CD4-positive, alpha-beta T cell treated with Interleukin-12 subunit alpha and Interleukin-12 subunit beta, for 1 hour (primary cell): Measurements from ENCODE around the gene GCN1.

Experiments used
- DNase-seq: peaks from one replicate; pipeline ENCODE4 v3.0.0-alpha.2; 2020

GCN1 gene

DNA sequence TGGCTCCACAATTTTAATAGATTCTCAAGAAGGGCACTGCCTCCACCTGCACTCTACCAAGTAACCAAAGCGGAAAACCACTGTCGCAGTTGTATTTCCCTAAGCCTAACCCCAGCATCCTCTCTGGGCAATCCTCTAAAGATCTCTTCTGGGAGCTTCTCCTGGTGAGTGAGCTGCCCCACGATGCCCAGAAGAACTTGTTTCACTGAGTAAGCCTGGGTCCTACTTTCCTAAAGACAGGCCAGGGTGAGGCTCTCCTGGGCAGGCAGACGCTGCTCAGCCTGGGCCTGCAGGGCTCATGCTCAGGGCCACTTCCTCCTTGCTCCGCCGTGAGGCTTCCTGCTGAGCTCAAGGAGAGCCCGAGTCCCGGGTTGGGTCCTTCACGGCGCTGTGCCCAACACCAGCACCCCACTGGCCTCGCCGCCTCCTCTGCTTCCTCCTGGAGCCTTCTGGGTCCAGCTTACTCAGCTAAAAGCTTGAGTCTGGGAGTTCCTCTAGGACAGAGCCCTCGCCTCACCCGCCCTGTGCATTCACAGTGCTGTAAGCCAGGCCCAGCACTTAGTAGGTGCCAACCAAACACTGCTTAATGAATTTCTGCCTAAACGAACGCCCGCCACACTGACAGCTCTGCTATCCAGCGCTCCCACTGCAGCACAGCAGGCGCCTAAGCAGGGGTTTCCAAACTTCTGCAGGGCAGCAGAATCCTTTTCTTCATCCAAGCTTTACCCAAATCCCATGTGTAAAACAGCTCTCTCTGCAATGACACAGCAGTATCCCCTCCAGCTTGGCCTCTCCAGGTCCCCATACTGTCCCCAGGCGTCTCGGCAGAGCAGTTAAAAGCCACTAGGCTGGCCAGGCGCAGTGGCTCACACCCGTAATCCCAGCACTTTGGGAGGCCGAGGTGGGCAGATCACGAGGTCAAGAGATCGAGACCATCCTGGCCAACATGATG is 83.7 kb downstream of the GCN1 start:
- DNase-seq, result peak; percentile 63

DNA sequence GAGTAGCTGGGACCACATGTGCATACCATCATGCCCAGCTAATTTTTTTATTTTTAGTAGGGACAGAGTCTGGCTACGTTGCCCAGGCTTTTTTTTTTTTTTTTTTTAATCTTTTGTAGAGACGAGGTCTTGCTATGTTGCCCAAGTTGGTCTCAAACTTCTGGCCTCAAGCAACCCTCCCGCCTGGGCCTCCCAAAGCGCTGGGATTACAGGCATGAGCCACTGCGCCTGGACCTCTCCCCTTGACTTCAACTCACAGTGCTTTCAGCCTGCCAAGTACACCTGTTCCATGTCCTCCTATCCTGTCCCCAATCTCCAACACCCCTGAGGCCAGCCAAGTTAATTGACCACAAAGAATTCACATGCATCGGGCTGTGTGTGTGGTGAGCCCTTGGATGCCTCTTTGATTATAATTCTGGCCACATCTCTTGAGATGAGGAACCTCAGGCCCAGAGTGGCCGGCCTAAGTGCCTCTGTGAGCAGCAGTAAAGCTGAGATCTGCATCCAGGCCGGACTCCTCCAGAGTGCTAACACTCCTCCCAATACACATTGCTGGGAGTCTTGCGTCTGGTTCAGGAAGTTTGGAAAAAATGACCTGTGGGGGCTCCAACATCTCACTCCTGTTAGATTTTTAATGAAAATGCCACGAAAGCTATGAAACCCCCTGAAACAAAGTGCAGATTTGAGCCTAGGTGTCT is 84.8 kb downstream of the GCN1 start:
- no peak for DNase-seq

DNA sequence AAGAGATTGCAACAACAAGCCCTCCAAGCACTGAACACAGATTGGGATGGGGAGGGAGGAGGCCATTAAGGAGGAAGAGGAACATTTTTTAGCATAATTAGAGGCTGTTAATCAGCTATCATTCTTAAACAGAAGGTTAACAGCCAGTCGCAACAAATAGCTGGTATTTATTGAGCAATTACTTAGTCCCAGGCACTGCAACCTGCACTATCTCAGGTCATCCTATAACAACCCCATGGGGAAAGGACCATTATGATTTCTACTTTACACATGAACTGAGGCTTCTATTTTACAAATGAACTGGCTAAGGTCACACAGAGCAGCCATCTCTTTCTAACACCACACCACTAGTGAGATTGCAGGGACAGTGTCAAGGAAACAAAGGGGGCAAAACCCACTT is 88.4 kb downstream of the GCN1 start:
- no peak for DNase-seq

DNA sequence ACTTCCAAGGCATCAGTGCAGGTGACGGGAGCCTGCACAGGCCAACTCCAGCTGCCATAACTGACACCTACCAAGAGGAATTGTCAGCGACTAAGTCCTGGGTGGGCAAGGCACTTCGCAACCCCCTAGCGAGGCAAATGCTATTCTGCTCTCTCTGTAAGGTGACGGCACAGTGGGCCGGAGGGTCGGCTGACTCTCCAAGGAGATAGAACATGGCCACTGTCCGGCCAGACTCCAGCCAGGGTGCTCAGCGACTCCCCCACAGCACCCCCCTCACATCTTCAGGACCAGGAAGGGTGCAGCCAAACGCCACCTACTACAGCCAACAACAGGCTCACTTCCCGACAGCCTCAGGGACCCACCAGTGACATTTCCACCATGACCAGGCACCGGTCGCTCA is 91.1 kb downstream of the GCN1 start:
- DNase-seq, result no peak

DNA sequence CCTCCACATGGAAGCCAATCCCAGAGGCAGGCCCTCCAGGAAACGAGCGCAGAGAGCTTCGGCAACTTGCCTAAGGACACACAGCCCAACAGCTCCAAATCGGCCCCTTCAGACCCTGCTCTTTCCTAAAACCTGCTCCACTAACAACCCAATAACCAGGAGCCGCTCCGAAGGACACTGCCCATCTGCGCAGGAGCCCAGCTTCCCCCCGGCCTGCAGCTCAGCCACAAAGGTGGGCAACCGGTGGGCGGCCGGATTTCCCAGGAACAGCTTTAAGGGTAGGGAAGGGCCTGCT is 91.5 kb downstream of the GCN1 start:
- no peak for DNase-seq

DNA sequence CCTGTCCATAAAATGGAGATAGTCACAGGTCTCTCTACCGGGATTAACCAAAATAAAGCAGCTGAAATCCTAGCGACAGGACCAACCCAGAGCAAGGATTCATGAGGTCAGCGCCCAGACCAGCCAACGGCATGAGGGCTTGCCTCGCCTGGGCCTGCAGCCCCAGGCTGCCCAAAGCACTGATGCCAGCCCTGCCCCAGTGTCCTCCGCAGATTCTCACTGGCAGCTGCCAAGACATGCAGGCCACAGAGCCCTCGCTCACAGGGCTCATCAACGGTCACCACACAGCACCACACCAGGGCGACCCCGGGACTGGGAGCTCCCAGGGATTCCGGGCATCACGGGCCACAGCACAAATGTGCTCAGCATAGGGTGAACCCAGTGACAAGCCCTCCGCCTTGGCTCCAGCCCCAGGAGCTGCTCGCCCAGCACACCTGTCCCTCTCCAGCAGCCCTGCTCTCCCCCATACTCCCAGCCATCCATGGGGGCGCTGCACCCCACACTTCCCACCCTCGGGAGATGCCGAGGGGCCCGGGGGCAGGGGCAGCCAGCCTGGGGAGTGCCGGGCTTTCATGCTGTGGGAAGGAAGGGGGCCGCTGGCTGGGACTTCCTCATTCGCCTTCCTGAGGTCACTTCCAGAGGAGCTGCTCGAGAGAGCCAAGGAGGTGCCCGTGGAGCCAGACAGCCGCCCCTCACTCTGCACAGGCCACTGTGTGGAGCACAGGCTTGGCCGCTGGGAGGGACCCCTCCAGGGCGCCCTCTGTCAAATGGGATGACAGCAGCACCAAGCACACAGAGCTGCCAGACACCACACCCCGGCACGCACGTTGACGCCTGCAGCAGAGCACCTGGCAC is 92.1 kb downstream of the GCN1 start:
- DNase-seq, result no peak

DNA sequence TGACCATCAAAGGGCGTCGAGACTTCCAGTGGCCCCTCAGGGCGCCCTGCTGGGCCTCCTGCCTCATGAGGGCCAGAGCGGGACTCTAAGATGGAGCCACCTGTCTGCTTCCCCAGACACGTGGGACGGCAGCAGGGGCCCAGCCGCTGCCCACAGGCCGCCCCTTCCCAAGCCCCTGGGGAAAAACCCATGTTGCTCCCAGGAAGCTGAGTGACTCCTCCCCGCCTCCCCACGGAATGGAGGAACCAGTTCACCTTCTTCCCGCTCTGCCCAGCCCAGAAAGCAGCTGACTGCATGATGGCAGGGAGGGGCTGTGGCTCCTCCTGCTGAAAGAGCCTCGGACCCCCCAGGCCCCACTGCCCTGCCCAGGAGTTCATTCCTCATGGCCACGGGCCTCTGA is 92.9 kb downstream of the GCN1 start:
- no peak for DNase-seq

DNA sequence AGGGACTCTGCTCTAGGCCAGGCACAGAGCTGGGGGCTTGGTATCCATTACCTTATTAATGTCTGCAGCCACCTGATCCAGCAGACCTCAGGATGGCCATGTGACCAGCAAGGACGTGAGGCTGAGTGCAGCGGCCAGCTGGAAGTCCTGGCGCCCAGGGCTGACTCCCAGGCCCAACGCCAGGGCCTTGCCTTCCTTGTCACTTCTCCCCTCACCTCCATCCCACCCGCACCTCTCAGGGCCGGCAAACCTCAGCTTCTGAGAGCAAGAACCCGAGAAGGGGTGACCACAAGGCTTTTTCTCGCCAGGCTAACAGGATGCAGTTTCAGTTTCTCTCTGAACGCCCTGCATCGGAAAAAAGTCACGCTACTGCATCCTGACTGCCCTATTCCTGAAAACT is 93.3 kb downstream of the GCN1 start:
- no peak for DNase-seq

DNA sequence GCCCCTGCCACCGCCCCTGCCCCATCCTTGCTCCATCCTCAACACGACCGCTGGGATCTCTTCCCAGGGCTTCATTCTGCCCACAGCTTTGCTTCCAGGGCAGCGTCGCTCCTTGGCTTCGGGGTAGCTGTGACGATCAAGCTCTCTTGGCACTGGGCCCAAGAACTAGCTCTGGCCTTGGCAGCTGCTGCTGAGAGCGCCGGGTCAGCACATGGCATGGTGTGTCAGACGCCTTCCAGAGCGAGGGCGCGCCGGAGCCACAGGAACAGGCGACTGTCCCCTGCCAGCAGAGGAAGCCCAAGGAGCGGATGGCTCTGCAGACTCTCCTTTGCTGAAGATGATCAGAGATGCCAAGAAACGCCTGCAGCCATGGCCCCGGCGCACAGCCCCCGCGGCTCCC is 93.9 kb downstream of the GCN1 start:
- DNase-seq, result no peak

DNA sequence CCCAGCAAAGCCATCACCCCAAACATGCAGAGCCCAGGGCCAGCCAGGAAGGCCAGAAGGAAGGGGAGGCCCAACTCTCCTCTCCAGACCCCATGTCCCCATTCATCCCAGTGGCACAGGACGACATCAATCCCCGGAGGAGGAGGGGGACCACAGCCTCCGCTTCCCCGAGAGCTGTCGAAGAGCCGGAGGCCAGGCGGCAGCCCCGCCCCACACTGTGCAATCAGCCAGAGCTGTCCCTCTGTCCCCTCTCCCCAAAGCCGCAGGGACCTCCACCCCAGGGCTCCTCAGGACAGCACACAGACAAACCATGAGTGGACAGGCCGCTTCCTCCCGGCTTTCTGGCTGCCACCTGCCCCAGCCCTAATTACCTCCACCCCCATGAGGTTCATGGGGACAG is 94.8 kb downstream of the GCN1 start:
- no peak for DNase-seq

DNA sequence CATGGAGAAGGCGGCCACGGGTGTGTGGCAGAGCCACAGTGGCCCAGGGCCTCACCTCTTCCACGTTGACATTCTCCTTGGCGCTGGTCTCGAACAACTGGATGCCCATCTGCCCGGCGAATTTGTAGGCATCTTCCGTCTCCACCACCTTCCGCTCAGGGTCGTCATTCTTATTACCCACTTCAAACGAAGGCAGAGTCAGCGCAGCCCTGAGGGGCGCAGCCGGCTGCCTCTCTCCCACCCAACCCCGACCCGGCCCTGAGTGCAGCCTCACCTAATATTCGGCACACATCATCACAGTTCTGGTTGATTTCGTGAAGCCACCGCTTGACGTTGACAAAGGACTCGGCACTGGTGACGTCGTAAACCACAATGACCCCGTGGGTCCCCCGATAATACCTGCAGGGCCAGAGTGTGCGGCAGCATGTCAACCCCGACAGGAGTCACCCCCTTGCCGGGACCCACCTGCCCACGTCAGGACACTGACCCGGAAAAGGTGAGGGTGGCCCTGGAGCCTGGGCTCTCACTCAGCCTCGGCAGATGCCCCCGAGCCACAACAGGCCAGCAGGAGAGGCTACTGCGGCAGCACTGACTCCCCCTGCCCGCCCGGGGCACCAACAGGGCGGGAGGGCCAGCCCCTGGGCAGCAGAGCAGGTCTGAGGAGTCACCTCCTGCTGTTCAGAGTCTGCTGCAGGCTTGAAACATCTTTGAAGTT is 95.6 kb downstream of the GCN1 start:
- no peak for DNase-seq

DNA sequence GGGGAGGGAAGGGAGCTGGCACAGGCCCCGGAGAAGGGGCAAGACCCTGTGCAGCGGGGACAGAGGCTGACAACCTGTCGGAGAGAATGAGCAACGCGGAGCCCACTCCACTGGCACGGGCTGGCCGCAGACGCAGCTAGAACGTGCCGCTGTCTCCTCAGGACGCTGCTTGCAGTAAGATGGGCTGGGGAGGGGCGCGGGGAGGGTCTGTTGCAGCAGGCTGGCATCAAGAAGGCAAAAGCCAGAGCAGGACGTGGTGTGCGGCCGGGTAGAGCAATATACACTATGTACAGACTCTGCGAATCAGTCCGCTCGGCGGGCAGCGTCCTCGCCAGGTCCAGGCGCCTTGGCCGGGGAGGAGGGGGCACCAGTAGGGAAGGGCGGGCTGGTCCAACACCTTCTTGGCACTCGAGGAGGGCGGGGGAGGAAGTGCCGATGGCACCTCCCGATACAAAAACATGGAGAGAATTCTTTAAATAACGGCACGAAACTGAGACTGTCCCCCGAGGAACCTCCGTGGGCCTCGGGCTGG is 97.8 kb downstream of the GCN1 start:
- no peak for DNase-seq

DNA sequence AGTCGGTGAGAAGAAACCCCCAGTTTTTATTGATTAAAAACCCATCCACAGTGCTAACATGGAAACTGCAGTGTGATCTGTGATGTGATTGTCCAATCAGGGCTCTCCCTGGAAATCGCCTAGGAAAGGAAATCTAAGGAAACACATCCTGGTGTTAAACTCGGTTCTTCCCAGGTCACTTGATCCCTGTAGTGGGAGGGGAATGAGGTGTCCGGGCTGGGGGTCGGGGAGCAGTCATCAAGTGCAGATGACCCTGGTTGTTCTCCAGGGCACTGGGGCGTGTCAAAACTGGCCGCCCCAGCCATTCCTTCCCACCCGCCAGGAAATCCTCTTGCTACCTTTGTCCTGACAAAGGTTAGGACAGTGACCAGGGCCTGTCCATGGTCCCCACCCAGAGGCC is 98.8 kb downstream of the GCN1 start:
- no peak for DNase-seq

DNA sequence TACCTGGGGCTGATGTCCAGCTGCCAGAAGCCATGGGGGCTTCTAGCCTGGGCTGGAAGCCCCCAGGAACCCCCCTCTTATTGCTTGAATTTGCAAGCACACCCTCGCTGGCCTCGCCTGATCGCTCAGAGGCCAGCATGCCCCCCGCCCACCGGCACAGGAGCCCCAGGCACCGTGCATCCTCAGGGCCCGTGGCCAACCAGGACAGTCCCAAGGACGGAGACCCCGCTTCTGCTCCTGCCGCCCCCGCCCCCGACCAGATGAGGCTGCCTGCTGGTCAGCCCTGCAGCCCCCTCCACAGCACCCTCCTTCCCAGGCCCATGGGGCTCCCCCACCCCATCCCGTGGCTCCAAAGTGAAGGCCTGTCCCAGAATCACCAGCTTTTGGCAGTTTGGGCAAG is 99.2 kb downstream of the GCN1 start:
- DNase-seq, result no peak

DNA sequence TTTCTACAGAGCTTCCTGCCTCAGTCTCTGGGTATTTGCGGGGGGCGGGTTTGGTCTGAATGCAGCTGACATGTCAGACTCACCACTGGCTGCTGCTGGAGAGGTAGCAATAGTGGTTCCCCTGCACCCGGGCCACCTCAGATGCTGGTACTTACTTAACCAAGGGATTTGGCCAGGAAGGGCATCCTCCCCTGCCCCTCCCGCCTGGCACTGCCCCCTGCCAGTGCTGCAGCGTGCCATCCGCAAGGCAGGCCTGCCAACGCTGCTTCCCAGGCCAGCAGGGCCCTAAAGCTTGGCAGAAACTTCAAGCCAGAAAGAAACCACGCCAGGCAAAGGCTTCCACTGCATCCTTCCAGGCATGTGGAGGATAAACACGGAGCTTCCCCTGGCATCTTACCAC is 100.0 kb downstream of the GCN1 start:
- no peak for DNase-seq

DNA sequence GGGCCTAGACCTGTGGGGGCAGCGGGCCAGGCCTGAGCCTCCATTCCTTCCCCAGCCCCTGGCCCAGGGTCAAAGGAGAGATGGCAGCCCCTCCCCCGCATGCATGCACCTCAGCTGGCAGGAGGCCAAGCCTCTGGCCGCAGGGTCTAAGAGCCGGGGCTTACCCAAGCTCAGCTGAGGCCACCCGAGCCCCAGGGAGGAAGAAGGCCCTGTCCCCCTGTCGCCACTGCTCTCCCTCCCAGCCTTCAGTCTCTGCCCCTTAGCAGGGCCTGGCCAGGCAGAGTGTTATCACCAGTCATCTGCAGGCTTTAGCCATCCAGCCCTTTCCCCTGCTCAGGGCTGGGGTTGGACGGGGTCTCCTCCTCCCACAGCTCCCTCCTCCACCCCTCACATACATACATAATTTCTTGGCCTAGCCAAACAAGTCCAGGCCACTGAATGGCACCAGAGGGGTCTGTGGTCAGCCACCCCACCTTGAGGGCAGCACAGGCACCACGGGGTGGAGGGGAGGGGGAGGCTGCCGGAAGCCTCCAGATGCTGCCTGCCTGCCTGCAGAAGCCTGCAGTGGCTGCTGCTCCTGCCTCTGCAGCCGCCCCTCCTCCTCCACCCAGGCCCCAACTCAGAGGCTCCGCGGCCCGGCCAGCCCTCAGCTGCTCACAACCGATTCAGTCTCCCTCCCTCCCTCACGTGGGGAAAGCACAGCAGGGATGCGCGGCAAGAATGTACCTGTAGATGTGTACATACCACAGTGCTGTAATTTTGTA is 100.7 kb downstream of the GCN1 start:
- DNase-seq, result no peak

DNA sequence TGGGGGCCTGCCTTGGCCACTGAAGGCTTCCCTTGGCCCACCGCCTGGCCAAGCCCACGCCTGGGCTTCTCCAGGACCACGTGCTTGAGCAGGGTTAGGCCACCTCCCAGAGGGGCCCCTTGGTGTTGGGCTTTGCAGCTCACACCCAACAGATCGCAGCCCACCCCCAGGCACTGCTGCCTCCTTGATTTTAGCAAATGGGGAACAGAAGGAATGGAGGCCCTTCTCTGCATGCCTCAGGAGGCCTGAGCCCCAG is 101.3 kb downstream of the GCN1 start:
- no peak for DNase-seq

DNA sequence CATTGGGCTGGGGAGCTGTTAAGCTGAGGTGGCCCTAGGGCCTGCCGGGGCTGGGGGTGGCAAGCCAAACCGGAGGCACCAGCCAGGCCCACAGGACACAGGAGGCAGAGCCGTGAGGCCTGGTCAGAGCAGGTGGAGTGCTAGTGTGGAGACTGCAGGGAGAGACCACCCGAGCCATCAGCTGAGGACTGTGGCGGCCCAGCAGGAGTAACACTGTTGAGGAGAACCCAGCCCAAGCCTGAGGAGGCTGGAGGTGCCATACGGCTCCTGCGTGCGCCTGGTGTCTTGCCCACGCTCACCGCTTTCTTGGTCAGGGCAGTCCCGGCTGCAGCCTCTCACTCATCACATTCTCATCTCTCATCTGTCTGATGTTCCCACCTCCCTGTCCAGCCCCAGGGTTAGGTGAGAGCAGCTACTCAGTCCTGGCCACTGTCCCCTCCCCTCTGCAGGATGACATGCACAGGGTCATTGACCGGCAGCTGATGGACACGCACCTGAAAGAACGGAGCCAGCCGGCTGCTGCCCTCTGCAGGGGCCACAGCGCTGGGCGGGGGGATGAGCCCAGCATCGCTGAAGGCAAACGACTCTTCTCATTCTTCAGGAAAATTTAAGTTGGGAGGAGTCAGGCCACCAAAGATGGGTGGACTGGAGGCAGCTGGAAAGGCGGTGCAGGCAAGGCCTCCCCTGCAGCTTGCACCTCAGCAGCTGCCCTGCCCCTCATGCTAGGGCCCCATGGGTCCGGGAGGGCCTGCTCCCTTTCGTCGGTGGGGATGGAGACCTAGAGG is 101.8 kb downstream of the GCN1 start:
- no peak for DNase-seq

DNA sequence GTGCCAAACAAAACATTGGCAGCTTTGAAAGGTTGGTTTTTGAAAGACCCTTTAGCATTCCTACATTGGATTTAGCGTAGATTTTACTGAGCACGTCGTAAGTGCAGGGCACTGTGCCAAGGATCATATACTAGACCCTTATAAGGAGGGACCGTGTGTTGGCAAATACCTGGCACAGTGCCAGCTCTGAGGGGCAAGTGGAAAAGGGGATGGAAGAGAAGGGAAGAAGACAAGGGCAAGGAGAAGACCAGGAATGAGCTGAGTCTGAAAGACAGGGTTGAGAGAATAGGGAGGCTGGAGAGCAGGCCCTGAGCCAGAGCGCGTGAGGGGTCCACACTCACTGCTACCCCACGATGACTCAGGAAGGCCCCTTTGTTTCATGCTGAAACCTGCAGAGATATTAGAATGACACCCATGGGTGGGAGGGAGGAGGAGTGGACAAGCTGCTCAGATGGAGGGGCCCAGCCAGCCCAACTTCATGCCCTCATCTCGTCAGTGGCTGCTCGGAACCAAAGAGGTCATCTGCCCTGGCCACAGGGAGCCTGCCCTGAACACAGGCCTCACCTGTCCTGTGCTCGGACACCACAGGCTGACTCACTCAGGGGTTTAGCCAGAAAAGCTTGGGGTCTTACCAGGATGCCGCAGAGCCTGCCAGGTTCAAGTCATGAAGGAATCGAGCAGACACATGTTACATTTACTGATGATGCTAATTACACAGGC is 103.0 kb downstream of the GCN1 start:
- no peak for DNase-seq

DNA sequence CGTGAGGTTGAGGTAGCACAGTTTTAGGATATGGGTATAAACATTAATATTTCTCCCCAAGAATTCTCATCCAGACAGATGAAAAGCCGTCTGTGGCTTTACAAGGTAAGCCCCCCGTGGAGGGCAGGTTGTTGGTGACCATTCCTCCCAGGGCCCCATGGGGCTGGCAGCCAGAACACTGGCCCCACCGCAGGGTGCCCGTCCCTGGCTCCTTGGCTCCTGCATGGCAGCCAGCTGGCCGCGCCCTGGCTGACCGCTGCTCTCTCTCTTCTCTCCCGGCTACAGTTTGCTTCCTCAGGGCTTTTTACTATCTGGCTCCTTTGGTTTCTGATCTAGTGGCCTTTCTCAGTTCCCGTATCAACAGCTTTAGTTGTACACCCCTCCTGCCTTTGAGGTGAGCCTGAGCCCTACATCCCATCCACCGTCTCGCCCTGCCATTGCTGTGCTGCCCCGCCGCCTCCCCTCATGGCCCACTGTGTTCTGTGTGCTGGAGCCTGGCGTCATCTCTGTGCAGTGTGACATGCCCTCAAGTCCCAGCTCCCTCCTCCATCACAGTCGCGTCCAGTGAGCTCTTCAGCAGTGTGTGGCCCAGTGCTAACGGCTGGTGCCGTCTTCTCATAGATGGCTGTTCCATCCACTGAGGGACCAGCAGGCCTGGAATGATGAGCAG is 103.8 kb downstream of the GCN1 start:
- no peak for DNase-seq
